Stimulated activated effector memory CD8-positive, alpha-beta T cell treated with anti-CD3 and anti-CD28 coated beads, Interleukin-12 subunit alpha, Interleukin-12 subunit beta, amount 100 ng/mL, for 72 hours (primary cell): ENCODE results near the gene PPOX.

Source experiments
- ATAC-seq: fragments of 150-1000 bp; cut with Tn5 transposase; 2 replicates; pipeline ENCODE4 v1.10.0; 2021
- DNase-seq, 2 donors: peaks; one replicate each; pipeline ENCODE4 v3.0.0; 2021 to 2022; ENCODE audit warnings: low spot score in 2 of 2
- H3K27ac Mint-ChIP-seq: one replicate; pipeline ENCODE4 v1.8.0; 2022; ENCODE audit warnings: mild to moderate bottlenecking, mixed read lengths
- H3K36me3 Mint-ChIP-seq: one replicate; pipeline ENCODE4 v1.8.0; 2022; ENCODE audit warnings: mild to moderate bottlenecking, mixed read lengths
- H3K4me1 Mint-ChIP-seq: one replicate; pipeline ENCODE4 v1.8.0; 2022; ENCODE audit warnings: mixed read lengths
- H3K4me3 Mint-ChIP-seq: one replicate; pipeline ENCODE4 v1.8.0; 2022; ENCODE audit warnings: mild to moderate bottlenecking, mixed read lengths
- H3K9me3 Mint-ChIP-seq: one replicate; pipeline ENCODE4 v1.8.0; 2022; ENCODE audit warnings: mixed read lengths

PPOX gene

GRCh38 chr1:161137881-161138280 lies 28.3 kb upstream of the PPOX start:
- H3K4me1 Mint-ChIP-seq: peaks cover 6% of the 10 kb centered on the region
- H3K9me3 Mint-ChIP-seq: no peaks in the 10 kb centered on the region
- ATAC-seq: no peak
- DNase-seq: no peak
- peak overlapping the region; percentile 14 for H3K27ac Mint-ChIP-seq
- no peaks in the 10 kb centered on the region for H3K36me3 Mint-ChIP-seq
- H3K4me3 Mint-ChIP-seq: no peak overlapping the region

- Mint-ChIP-seq H3K4me3 (no peak overlapping the region), H3K9me3 (no peaks in the 10 kb centered on the region), H3K36me3 (no peaks in the 10 kb centered on the region), H3K27ac (peak overlapping the region; percentile 14), H3K4me1 (peaks cover 6% of the 10 kb centered on the region)
- ATAC-seq (no peak), DNase-seq (no peak)
Measured at GRCh38 chr1:161138431-161138830, 27.8 kb upstream of the PPOX start.

- Mint-ChIP-seq H3K27ac (no peak overlapping the region), H3K4me3 (no peak overlapping the region), H3K9me3 (no peaks in the 10 kb centered on the region), H3K36me3 (no peaks in the 10 kb centered on the region), H3K4me1 (peaks cover 6% of the 10 kb centered on the region)
- no peak for DNase-seq
- no peak for ATAC-seq
Measured at GRCh38 chr1:161139766-161140165, 26.5 kb upstream of the PPOX start.

GRCh38 chr1:161140755-161141400 lies 25.3 kb upstream of the PPOX start:
- ATAC-seq: no peak
- Mint-ChIP-seq H3K36me3 (no peaks in the 10 kb centered on the region), H3K27ac (no peak overlapping the region), H3K9me3 (no peaks in the 10 kb centered on the region), H3K4me1 (no peaks in the 10 kb centered on the region), H3K4me3 (no peak overlapping the region)
- DNase-seq: no peak

- H3K4me3 Mint-ChIP-seq: no peak overlapping the region
- no peaks in the 10 kb centered on the region for H3K4me1 Mint-ChIP-seq
- DNase-seq (no peak), ATAC-seq (no peak)
- no peaks in the 10 kb centered on the region for H3K36me3 Mint-ChIP-seq
- H3K9me3 Mint-ChIP-seq: no peaks in the 10 kb centered on the region
- no peak overlapping the region for H3K27ac Mint-ChIP-seq
Measured at GRCh38 chr1:161145832-161146231, 20.4 kb upstream of the PPOX start.

- no peaks in the 10 kb centered on the region for H3K9me3 Mint-ChIP-seq
- H3K27ac Mint-ChIP-seq: peak overlapping the region; percentile 100
- no peak for DNase-seq
- peaks cover 22% of the 10 kb centered on the region for H3K4me1 Mint-ChIP-seq
- ATAC-seq: no peak
- H3K36me3 Mint-ChIP-seq: peaks cover 43% of the 10 kb centered on the region
- H3K4me3 Mint-ChIP-seq: peak overlapping the region; percentile 95
Measured at GRCh38 chr1:161153176-161153575, 13.1 kb upstream of the PPOX start.

GRCh38 chr1:161153682-161154337 lies 12.4 kb upstream of the PPOX start, which contains the start of gene UFC1:
Gene UFC1, plus strand, starts transcription at chr1:161153978. Its CDS starts 20 bp downstream, at chr1:161153998.
- H3K4me1 Mint-ChIP-seq: peaks cover 26% of the 10 kb centered on the region
- DNase-seq (peak; percentile 61 to 89), ATAC-seq (peak; percentile 96)
- peak within 1 kb of the TSS; percentile 95 for H3K4me3 Mint-ChIP-seq
- H3K27ac Mint-ChIP-seq: peak within 1 kb of the TSS; percentile 100
- H3K9me3 Mint-ChIP-seq: no peaks in the 10 kb centered on the region
- peaks cover 49% of the 10 kb centered on the region for H3K36me3 Mint-ChIP-seq

GRCh38 chr1:161157867-161158266 lies 8.4 kb upstream of the PPOX start:
- Mint-ChIP-seq H3K36me3 (peaks cover 69% of the 10 kb centered on the region), H3K4me3 (peak overlapping the region; percentile 83), H3K4me1 (peaks cover 64% of the 10 kb centered on the region), H3K27ac (peak overlapping the region; percentile 50), H3K9me3 (no peaks in the 10 kb centered on the region)
- ATAC-seq: no peak
- DNase-seq: no peak

GRCh38 chr1:161158316-161159010 lies 7.8 kb upstream of the PPOX start:
- peak overlapping the region; percentile 83 for H3K4me3 Mint-ChIP-seq
- H3K9me3 Mint-ChIP-seq: no peaks in the 10 kb centered on the region
- DNase-seq (no peak), ATAC-seq (no peak)
- peaks cover 75% of the 10 kb centered on the region for H3K36me3 Mint-ChIP-seq
- H3K4me1 Mint-ChIP-seq: peaks cover 70% of the 10 kb centered on the region
- H3K27ac Mint-ChIP-seq: peak overlapping the region; percentile 97

- H3K4me3 Mint-ChIP-seq: peak within 1 kb of the TSS; percentile 83
- peaks cover 76% of the 10 kb centered on the region for H3K36me3 Mint-ChIP-seq
- peaks cover 76% of the 10 kb centered on the region for H3K4me1 Mint-ChIP-seq
- H3K27ac Mint-ChIP-seq: peak within 1 kb of the TSS; percentile 97
- DNase-seq (peak; percentile 83 to 96), ATAC-seq (peak; percentile 93)
- no peaks in the 10 kb centered on the region for H3K9me3 Mint-ChIP-seq
Measured at GRCh38 chr1:161159087-161159912, 6.9 kb upstream of the PPOX start, which contains the start of gene USP21. Gene USP21, plus strand, starts transcription at chr1:161159500. Its CDS starts 1,141 bp downstream, at chr1:161160641.

- H3K9me3 Mint-ChIP-seq: no peaks in the 10 kb centered on the region
- peak overlapping the region; percentile 97 for H3K27ac Mint-ChIP-seq
- peaks cover 75% of the 10 kb centered on the region for H3K4me1 Mint-ChIP-seq
- peaks cover 77% of the 10 kb centered on the region for H3K36me3 Mint-ChIP-seq
- DNase-seq (no peak), ATAC-seq (no peak)
- H3K4me3 Mint-ChIP-seq: peak overlapping the region; percentile 83
Measured at GRCh38 chr1:161159913-161160243, 6.3 kb upstream of the PPOX start.

GRCh38 chr1:161160671-161161145 lies 5.5 kb upstream of the PPOX start:
- H3K36me3 Mint-ChIP-seq: peaks cover 79% of the 10 kb centered on the region
- no peaks in the 10 kb centered on the region for H3K9me3 Mint-ChIP-seq
- DNase-seq: no peak
- no peak for ATAC-seq
- H3K27ac Mint-ChIP-seq: peak overlapping the region; percentile 97
- peaks cover 75% of the 10 kb centered on the region for H3K4me1 Mint-ChIP-seq
- peak overlapping the region; percentile 83 for H3K4me3 Mint-ChIP-seq

- Mint-ChIP-seq H3K27ac (peak overlapping the region; percentile 97), H3K4me3 (peak overlapping the region; percentile 83), H3K4me1 (peaks cover 72% of the 10 kb centered on the region), H3K36me3 (peaks cover 77% of the 10 kb centered on the region), H3K9me3 (no peaks in the 10 kb centered on the region)
- ATAC-seq (no peak), DNase-seq (no peak)
Measured at GRCh38 chr1:161161652-161162051, 4.6 kb upstream of the PPOX start.

GRCh38 chr1:161162052-161162451 lies 4.2 kb upstream of the PPOX start:
- H3K27ac Mint-ChIP-seq: peak overlapping the region; percentile 97
- DNase-seq (no peak), ATAC-seq (no peak)
- H3K9me3 Mint-ChIP-seq: no peaks in the 10 kb centered on the region
- H3K36me3 Mint-ChIP-seq: peaks cover 77% of the 10 kb centered on the region
- H3K4me1 Mint-ChIP-seq: peaks cover 72% of the 10 kb centered on the region
- H3K4me3 Mint-ChIP-seq: no peak overlapping the region

GRCh38 chr1:161162806-161163205 lies 3.4 kb upstream of the PPOX start:
- Mint-ChIP-seq H3K4me3 (no peak overlapping the region), H3K27ac (peak overlapping the region; percentile 97), H3K4me1 (peaks cover 74% of the 10 kb centered on the region), H3K9me3 (no peaks in the 10 kb centered on the region), H3K36me3 (peaks cover 74% of the 10 kb centered on the region)
- ATAC-seq: no peak
- DNase-seq: no peak
